Smooth muscle cell of the brain vasculature (primary cell): ENCODE data around the gene CTSH.

Source experiments
- DNase-seq: peaks from one replicate; pipeline ENCODE4 v3.0.0-alpha.2; 2012; ENCODE audit warnings: low read depth, low spot score

Gene CTSH

GRCh38 chr15:78944669-78945407 lies at the start of gene CTSH:
Gene CTSH, minus strand, starts transcription at chr15:78945046. Its CDS starts 65 bp downstream, at chr15:78944981.
- no peak for DNase-seq

GRCh38 chr15:78993931-78994530 lies 49.2 kb upstream of the CTSH start:
- no peak for DNase-seq

- DNase-seq = no peak
Measured at GRCh38 chr15:78993257-78993930, 48.5 kb upstream of the CTSH start.

- no peak for DNase-seq
Measured at GRCh38 chr15:78992416-78993256, 47.8 kb upstream of the CTSH start.

GRCh38 chr15:78991879-78992278 lies 47.0 kb upstream of the CTSH start:
- DNase-seq = no peak

- DNase-seq = no peak
Measured at GRCh38 chr15:78991476-78991875, 46.6 kb upstream of the CTSH start.

- DNase-seq = no peak
Measured at GRCh38 chr15:78990278-78990677, 45.4 kb upstream of the CTSH start.

- DNase-seq = no peak
Measured at GRCh38 chr15:78989701-78990240, 44.9 kb upstream of the CTSH start.

- peak; percentile 84 for DNase-seq
Measured at GRCh38 chr15:78988361-78988911, 43.6 kb upstream of the CTSH start.

- no peak for DNase-seq
Measured at GRCh38 chr15:78987556-78988360, 42.9 kb upstream of the CTSH start.

GRCh38 chr15:78985859-78986475 lies 41.1 kb upstream of the CTSH start:
- no peak for DNase-seq

GRCh38 chr15:78984041-78984440 lies 39.2 kb upstream of the CTSH start:
- no peak for DNase-seq

- DNase-seq = no peak
Measured at GRCh38 chr15:78983146-78983918, 38.5 kb upstream of the CTSH start.

GRCh38 chr15:78982736-78983135 lies 37.9 kb upstream of the CTSH start:
- DNase-seq = no peak

- no peak for DNase-seq
Measured at GRCh38 chr15:78981532-78982313, 36.9 kb upstream of the CTSH start.

GRCh38 chr15:78979456-78980320 lies 34.8 kb upstream of the CTSH start:
- peak; percentile 44 for DNase-seq

- no peak for DNase-seq
Measured at GRCh38 chr15:78978601-78979179, 33.8 kb upstream of the CTSH start.
